Activated naive CD8-positive, alpha-beta T cell (primary cell): Measurements from ENCODE around the gene USP21.

Experiments used
- H3K27ac Mint-ChIP-seq: one replicate; pipeline ENCODE4 v1.8.0; 2021; ENCODE audit warnings: mixed read lengths
- H3K27me3 Mint-ChIP-seq: one replicate; pipeline ENCODE4 v1.8.0; 2021; ENCODE audit warnings: mixed read lengths
- H3K36me3 Mint-ChIP-seq: one replicate; pipeline ENCODE4 v1.8.0; 2021; ENCODE audit warnings: mixed read lengths
- H3K4me1 Mint-ChIP-seq: one replicate; pipeline ENCODE4 v1.8.0; 2021; ENCODE audit warnings: low read depth, mixed read lengths
- H3K4me3 Mint-ChIP-seq: one replicate; pipeline ENCODE4 v1.8.0; 2021; ENCODE audit warnings: mild to moderate bottlenecking, mixed read lengths
- H3K9me3 Mint-ChIP-seq: one replicate; pipeline ENCODE4 v1.8.0; 2021; ENCODE audit warnings: low read depth, mixed read lengths

The USP21 gene

GRCh38 chr1:161128591-161129420, 30.5 kb upstream of the USP21 start:
- peak overlapping the region; percentile 97 for H3K27ac Mint-ChIP-seq
- no peaks in the 10 kb centered on the region for H3K9me3 Mint-ChIP-seq
- peak overlapping the region; percentile 27 for H3K4me3 Mint-ChIP-seq
- H3K4me1 Mint-ChIP-seq, result peaks cover 58% of the 10 kb centered on the region
- peaks cover 13% of the 10 kb centered on the region for H3K36me3 Mint-ChIP-seq
- no peaks in the 10 kb centered on the region for H3K27me3 Mint-ChIP-seq

DNA sequence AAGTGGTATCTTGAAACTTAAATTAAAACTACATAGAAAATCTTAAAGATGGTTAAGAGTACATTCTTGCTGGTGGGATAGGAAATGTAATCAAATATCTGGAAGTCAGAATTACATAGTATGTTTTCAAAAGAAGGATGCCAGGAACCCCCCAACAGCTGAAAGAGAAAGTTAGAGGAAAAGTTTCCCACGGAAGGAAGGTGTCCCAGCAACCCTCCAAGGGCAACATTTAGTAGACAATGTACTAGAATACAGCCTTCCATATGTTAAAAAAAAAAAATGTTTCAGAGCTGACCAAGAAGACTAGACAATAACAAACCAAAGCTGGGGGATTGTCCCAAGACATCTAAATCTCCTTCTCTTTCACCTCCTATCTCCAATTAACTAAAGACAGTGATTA, 29.0 kb upstream of the USP21 start:
- Mint-ChIP-seq H3K9me3 (no peaks in the 10 kb centered on the region), H3K27me3 (no peaks in the 10 kb centered on the region), H3K4me1 (peaks cover 62% of the 10 kb centered on the region), H3K27ac (peak overlapping the region; percentile 97), H3K4me3 (no peak overlapping the region), H3K36me3 (peaks cover 13% of the 10 kb centered on the region)

GRCh38 chr1:161131523-161132409, 27.5 kb upstream of the USP21 start:
- Mint-ChIP-seq H3K36me3 (peaks cover 5% of the 10 kb centered on the region), H3K9me3 (no peaks in the 10 kb centered on the region), H3K27ac (peak overlapping the region; percentile 97), H3K4me3 (no peak overlapping the region), H3K27me3 (no peaks in the 10 kb centered on the region), H3K4me1 (peaks cover 54% of the 10 kb centered on the region)

GRCh38 chr1:161132410-161133219, 26.7 kb upstream of the USP21 start, which contains the start of gene DEDD:
DEDD (minus strand) TSS chr1:161132667; CDS start chr1:161124462, 8,205 bp downstream.
- Mint-ChIP-seq H3K36me3 (peaks cover 4% of the 10 kb centered on the region), H3K4me3 (no peak within 1 kb of the TSS), H3K27ac (peak within 1 kb of the TSS; percentile 97), H3K27me3 (no peaks in the 10 kb centered on the region), H3K4me1 (peaks cover 46% of the 10 kb centered on the region), H3K9me3 (no peaks in the 10 kb centered on the region)

DNA sequence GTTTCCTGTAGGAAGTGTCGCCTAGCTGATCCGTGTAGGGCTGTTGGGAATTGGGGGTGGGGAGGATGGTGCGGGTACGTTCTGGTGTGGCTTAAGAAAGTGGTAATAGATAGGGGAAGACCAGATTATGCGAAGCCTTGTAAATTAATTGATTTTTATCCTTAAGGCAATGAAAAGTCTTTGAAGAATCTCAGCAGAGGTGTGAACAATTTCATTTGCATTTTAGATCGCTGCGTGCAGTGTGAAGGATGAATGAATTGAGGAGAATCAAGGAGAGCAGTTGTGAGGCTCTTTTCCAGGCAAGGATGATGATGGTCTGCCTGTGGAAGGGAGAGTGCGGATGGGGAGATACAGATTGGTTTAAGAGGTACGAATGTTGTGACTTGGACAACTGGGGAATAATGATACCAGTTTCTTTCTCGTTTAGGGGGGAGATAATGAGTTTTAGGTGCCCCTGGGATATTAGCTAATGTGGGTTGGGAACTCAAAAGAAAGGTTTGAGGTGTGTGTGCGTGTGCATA, 26.0 kb upstream of the USP21 start:
- Mint-ChIP-seq H3K4me1 (peaks cover 40% of the 10 kb centered on the region), H3K27ac (no peak overlapping the region), H3K9me3 (no peaks in the 10 kb centered on the region), H3K36me3 (peaks cover 4% of the 10 kb centered on the region), H3K4me3 (no peak overlapping the region), H3K27me3 (no peaks in the 10 kb centered on the region)

DNA sequence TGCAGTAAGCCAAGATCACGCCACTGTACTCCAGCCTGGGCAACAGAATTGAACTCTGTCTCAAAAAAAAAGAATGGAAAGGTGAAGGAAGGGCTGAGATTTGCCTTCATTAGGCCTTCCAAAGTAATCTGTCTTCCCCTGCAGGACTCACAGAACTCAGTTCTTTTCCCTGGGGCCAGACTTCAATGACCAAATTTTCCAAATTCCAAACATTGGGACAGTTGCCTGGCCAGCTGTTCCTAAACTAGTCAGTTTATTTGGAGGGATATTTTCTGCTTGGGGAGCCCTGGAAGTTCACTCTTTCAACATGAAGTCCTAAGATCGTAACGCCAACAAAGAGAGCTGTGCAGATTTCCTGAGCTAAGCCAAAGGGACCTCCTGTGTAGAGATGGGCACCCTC, 21.4 kb upstream of the USP21 start:
- peaks cover 5% of the 10 kb centered on the region for H3K4me1 Mint-ChIP-seq
- H3K27ac Mint-ChIP-seq, result no peak overlapping the region
- H3K9me3 Mint-ChIP-seq, result no peaks in the 10 kb centered on the region
- H3K4me3 Mint-ChIP-seq, result no peak overlapping the region
- no peaks in the 10 kb centered on the region for H3K27me3 Mint-ChIP-seq
- no peaks in the 10 kb centered on the region for H3K36me3 Mint-ChIP-seq

GRCh38 chr1:161138431-161138830, 20.9 kb upstream of the USP21 start:
- H3K27me3 Mint-ChIP-seq, result no peaks in the 10 kb centered on the region
- no peak overlapping the region for H3K4me3 Mint-ChIP-seq
- H3K4me1 Mint-ChIP-seq, result peaks cover 5% of the 10 kb centered on the region
- H3K36me3 Mint-ChIP-seq, result no peaks in the 10 kb centered on the region
- H3K27ac Mint-ChIP-seq, result peak overlapping the region; percentile 17
- H3K9me3 Mint-ChIP-seq, result no peaks in the 10 kb centered on the region

DNA sequence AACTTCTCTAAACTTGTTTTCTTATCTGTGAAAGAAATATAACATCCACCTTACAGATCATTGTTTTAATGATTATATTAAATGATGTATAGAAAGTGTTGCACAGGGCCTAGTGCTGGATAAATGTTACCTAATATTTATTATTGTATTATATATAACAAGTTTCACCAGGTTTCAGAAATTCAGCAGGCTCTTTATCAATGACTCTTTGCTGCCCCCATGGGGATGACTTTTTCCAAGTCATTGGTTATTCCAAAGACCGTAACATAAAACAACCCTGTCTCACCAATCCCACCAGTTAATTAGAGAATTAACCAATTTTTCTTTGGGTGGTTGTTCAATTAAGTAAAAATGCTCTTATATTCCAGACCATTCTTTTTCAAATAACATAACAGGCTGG, 19.5 kb upstream of the USP21 start:
- Mint-ChIP-seq H3K9me3 (no peaks in the 10 kb centered on the region), H3K4me3 (no peak overlapping the region), H3K27ac (no peak overlapping the region), H3K27me3 (no peaks in the 10 kb centered on the region), H3K4me1 (peaks cover 5% of the 10 kb centered on the region), H3K36me3 (no peaks in the 10 kb centered on the region)

DNA sequence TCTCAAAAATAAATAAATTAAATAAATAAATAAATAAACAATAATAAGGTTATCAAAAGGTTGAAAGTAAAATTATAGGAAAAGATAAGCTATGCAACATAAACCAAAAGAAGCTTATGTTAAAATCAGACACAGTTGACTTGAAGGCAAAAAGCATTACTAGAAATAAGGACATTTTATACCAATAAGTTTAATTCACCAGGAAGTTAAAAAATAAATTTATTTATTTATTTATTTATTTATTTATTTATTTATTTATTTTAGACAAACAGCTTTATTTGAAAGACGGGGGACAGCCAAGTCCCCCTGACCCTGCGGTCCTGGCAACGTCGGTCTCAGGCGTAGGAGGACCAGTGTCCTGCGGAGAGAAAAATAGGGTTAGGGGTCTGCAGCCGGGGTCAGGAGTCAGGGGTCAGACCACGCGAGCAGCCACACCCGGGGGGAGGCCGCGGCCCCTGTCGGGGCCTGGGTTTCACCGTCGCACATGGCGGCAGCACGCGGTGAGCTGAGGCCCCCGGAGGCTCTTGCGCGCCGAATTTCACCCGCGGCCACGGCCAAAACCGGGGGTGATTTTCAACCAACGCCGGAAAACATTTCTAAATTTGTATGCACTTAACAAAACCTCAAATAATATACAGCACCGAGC, 18.4 kb upstream of the USP21 start:
- H3K36me3 Mint-ChIP-seq, result no peaks in the 10 kb centered on the region

DNA sequence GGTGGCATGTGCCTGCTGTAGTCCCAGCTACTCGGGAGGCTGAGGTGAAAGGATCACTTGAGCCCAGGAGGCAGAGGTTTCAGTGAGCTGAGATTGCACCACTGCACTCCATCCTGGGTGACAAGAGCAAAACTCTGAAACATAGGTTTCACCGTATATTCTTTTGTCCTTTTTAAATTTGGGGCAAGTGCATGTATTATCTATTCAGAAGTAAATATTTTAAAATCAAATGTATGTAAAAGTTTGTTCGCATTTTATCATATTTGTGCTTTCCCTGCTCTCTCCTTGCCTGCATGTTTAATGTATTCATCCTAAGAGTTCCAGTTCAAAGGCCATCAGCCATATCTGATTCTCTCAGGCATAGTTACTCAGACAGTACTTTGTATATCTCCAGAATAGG, 13.5 kb upstream of the USP21 start:
- H3K27me3 Mint-ChIP-seq, result no peaks in the 10 kb centered on the region
- H3K27ac Mint-ChIP-seq, result no peak overlapping the region
- no peaks in the 10 kb centered on the region for H3K4me1 Mint-ChIP-seq
- no peaks in the 10 kb centered on the region for H3K36me3 Mint-ChIP-seq
- H3K4me3 Mint-ChIP-seq, result no peak overlapping the region
- H3K9me3 Mint-ChIP-seq, result no peaks in the 10 kb centered on the region

More for the DNA sequence above, 18.4 kb upstream of the USP21 start:
- no peaks in the 10 kb centered on the region for H3K9me3 Mint-ChIP-seq
- peaks cover 1% of the 10 kb centered on the region for H3K4me1 Mint-ChIP-seq
- H3K27me3 Mint-ChIP-seq, result no peaks in the 10 kb centered on the region
- H3K27ac Mint-ChIP-seq, result no peak overlapping the region
- H3K4me3 Mint-ChIP-seq, result no peak overlapping the region

DNA sequence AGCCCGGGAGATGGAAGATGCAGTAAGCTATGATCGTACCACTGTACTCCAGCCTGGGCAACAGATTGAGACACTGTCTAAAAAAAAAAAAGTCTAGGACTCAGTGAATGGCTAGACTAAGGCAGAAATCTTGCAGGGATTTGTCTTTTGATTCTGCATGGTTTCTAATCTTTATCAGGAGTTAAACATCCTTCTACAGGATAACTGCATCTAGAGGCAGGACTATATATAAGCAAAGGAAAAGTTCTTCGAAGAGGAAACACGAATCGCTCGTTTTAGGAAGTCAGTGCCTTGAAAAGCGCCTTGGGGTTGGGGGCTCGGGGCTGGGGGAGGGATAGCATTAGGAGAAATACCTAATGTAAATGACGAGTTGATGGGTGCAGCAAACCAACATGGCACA, 6.1 kb upstream of the USP21 start:
- Mint-ChIP-seq H3K4me3 (peak overlapping the region; percentile 98), H3K4me1 (peaks cover 23% of the 10 kb centered on the region), H3K9me3 (no peaks in the 10 kb centered on the region), H3K36me3 (peaks cover 9% of the 10 kb centered on the region), H3K27ac (peak overlapping the region; percentile 78), H3K27me3 (no peaks in the 10 kb centered on the region)

- peak within 1 kb of the TSS; percentile 98 for H3K4me3 Mint-ChIP-seq
- no peaks in the 10 kb centered on the region for H3K27me3 Mint-ChIP-seq
- peak within 1 kb of the TSS; percentile 100 for H3K27ac Mint-ChIP-seq
- H3K9me3 Mint-ChIP-seq, result no peaks in the 10 kb centered on the region
- peaks cover 29% of the 10 kb centered on the region for H3K4me1 Mint-ChIP-seq
- H3K36me3 Mint-ChIP-seq, result peaks cover 9% of the 10 kb centered on the region
These were observed 5.5 kb upstream of the USP21 start, which contains the start of gene UFC1 for GRCh38 chr1:161153682-161154337. UFC1 (plus strand) TSS chr1:161153978; CDS start chr1:161153998, 20 bp downstream.

DNA sequence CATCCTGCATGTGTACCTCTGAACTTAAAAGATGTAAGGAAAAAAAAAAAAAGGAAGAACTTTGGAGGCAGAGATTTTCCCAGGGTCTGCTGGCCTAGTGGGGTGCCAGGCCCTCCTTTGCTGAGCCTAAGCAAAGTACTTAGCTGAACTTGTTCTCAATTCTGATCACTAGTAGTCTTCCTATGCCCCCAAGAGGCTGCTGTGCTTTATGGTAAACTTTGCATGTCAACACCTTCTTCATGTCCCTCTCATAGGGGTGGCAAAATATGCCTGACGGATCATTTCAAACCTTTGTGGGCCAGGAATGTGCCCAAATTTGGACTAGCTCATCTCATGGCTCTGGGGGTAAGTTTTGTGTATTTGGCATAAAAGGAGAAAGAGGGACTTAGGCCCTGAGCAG, 1.4 kb upstream of the USP21 start:
- no peaks in the 10 kb centered on the region for H3K9me3 Mint-ChIP-seq
- H3K4me1 Mint-ChIP-seq, result peaks cover 61% of the 10 kb centered on the region
- H3K4me3 Mint-ChIP-seq, result peak overlapping the region; percentile 92
- peaks cover 14% of the 10 kb centered on the region for H3K36me3 Mint-ChIP-seq
- H3K27me3 Mint-ChIP-seq, result no peaks in the 10 kb centered on the region
- H3K27ac Mint-ChIP-seq, result peak overlapping the region; percentile 92
